Calu3 (cell line): Measurements from ENCODE around the gene MSLN. TPM values are rescaled to one million over a fixed set of nuclear protein-coding genes. Genes with fewer than 3 reads are reported as not detected.

Source experiments
- BruUV-seq: library from RNA; stranded (reverse); fragments of 400-500 nt; replicated peaks from 2 replicates; lab custom pipeline; 2021; lab: Mats Ljungman, UMichigan
- CTCF ChIA-PET: fragments of 300-600 bp; sonication (Branson Sonifier 250); formaldehyde crosslinking; loops from one replicate; lab custom pipeline; 2022; ENCODE audit warnings: antibody characterized with exemption; lab: Charles Lee
- DNase-seq: peaks from one replicate; pipeline ENCODE4 v3.0.0; 2022
- H3K27ac Mint-ChIP-seq: one replicate; pipeline ENCODE4 v1.8.0; 2022; ENCODE audit warnings: mixed read lengths; ENCODE audit not compliant: unreplicated experiment
- H3K27me3 Mint-ChIP-seq: one replicate; pipeline ENCODE4 v1.8.0; 2022; ENCODE audit warnings: mixed read lengths; ENCODE audit not compliant: unreplicated experiment
- H3K36me3 Mint-ChIP-seq: one replicate; pipeline ENCODE4 v1.8.0; 2022; ENCODE audit warnings: mild to moderate bottlenecking, moderate library complexity, mixed read lengths; ENCODE audit not compliant: insufficient read depth, unreplicated experiment
- H3K4me1 Mint-ChIP-seq: one replicate; pipeline ENCODE4 v1.8.0; 2022; ENCODE audit warnings: mild to moderate bottlenecking, low read depth, mixed read lengths; ENCODE audit not compliant: unreplicated experiment
- H3K4me3 Mint-ChIP-seq: one replicate; pipeline ENCODE4 v1.8.0; 2022; ENCODE audit warnings: mild to moderate bottlenecking, low read depth, moderate library complexity, mixed read lengths; ENCODE audit not compliant: unreplicated experiment
- H3K9me3 Mint-ChIP-seq: one replicate; pipeline ENCODE4 v1.8.0; 2022; ENCODE audit warnings: low read depth, mixed read lengths; ENCODE audit not compliant: unreplicated experiment
- CTCF ChIP-seq: fragments of 200-600 bp; IDR thresholded peaks from one replicate; pipeline ENCODE4 v1.8.0; 2022; ENCODE audit warnings: antibody characterized with exemption; ENCODE audit not compliant: unreplicated experiment
- intact Hi-C: fragments of 100-400 bp; cut with micrococcal nuclease; formaldehyde crosslinking; loops from one replicate; pipeline ENCODE4 v1.10.0; 2022; ENCODE audit not compliant: unreplicated experiment
- total RNA-seq: library from RNA; stranded (reverse); gene quantifications from 2 replicates; pipeline ENCODE4 v1.2.3, GENCODE V29; 2022

MSLN gene
- total RNA-seq, 1 experiment from 2014 or later, result 3.4 TPM

DNA sequence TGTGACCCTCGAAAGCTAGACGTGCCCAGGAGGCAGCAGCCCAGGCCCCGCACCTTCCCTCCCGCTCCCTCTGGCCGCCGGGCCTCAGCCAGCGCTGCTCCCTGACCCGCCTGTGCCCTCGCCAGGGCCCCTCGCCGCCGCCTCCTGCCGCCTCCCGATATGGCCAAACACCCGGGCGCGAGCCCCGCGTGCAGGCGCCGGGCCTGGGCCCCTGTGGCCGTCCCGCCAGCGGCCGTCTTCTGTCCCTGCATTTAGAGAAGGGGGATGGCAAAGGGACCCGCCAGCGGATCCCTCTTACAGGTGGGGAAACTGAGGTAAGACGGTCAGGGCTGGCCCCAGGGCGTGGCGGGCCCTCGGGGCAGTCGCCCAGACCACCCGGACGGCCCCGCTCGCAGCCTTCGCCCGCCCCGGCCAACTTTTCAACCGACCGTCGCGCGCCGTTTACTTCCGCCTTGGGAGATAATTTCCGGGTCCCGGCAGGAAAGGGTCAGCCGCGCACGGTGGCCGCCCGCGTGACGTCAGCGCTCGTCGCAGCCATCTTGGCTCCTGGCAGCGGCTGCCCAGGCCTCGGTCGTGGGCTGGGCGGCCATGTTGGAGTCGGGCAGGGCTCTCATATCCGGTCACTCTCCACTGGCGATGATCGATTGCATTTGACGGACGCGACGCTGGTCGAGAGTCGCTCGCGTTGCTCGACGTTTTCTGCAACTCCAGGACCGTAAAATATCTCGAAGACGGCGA, 47.0 kb downstream of the MSLN start:
- no TSS peak for BruUV-seq

GRCh38 chr16:808085-808386, 47.5 kb downstream of the MSLN start:
- Mint-ChIP-seq H3K27me3 (peaks cover 79% of the 10 kb centered on the region), H3K4me3 (peak overlapping the region; percentile 82), H3K27ac (peak overlapping the region; percentile 75), H3K4me1 (peaks cover 8% of the 10 kb centered on the region), H3K36me3 (peaks cover 36% of the 10 kb centered on the region), H3K9me3 (no peaks in the 10 kb centered on the region)
- DNase-seq, result no peak
- no TSS peak for BruUV-seq
- intact Hi-C loops, result no loop called here
- no peak for TF ChIP-seq CTCF
- CTCF ChIA-PET, result no interaction called here

More for the DNA sequence above, 47.0 kb downstream of the MSLN start:
- H3K9me3 Mint-ChIP-seq, result no peaks in the 10 kb centered on the region
- H3K36me3 Mint-ChIP-seq, result peaks cover 38% of the 10 kb centered on the region
- H3K4me1 Mint-ChIP-seq, result peaks cover 8% of the 10 kb centered on the region
- TF ChIP-seq CTCF, result no peak
- CTCF ChIA-PET, result interaction anchor here (0.7 to 1.1 kb wide), 3 partner anchors 12 to 617 kb away, joined by 3 to 5 read pairs (median 3); no protein-coding TSS in a partner anchor
- H3K4me3 Mint-ChIP-seq, result peak overlapping the region; percentile 82
- peaks cover 79% of the 10 kb centered on the region for H3K27me3 Mint-ChIP-seq
- DNase-seq, result peak; percentile 98
- H3K27ac Mint-ChIP-seq, result peak overlapping the region; percentile 75
- intact Hi-C loops, result no loop called here

DNA sequence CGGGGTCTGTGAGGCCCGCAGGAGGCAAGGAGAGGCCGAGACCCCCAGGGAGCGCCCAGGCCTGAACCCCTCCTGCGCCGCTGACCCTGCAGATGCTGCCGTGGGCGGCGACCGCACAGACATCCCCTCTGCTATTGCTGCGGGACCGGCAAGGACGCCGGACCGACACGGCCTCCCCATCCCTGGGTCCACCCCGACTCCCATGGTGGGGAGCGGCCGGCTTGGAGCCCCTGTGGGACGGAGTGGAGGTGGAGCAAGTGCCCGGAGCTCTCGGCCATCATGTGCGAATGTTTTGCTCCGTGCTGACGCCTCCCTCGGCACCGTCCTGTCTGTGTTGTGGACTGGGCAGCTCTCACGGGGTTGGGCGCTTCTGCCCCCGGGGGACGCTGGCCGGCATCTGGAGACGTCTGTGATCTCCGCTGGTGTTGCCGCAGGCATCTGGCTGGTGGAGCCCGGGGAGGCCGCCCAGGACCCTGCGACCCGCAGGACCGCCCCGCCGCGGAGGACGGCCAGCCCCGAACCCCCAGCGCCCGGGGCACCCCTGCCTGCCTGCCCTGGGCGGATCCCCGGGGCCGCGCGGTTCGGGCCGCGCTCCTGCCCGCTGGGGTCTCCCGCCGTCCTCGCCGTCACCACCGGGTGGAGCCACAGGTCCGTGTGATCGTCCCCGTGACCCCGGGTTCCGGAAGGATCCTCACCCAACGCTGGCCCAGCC, 52.8 kb downstream of the MSLN start:
- no TSS peak for BruUV-seq
- intact Hi-C loops, result no loop called here
- CTCF ChIA-PET, result interaction anchor here (0.6 kb wide), 1 partner anchor 181 kb away, joined by 5 read pairs; no protein-coding TSS in a partner anchor

More for the DNA sequence above, 52.8 kb downstream of the MSLN start:
- TF ChIP-seq CTCF, result peak; percentile 88
- Mint-ChIP-seq H3K4me3 (no peak overlapping the region), H3K27ac (no peak overlapping the region), H3K4me1 (no peaks in the 10 kb centered on the region), H3K9me3 (no peaks in the 10 kb centered on the region), H3K27me3 (peaks cover 56% of the 10 kb centered on the region), H3K36me3 (peaks cover 9% of the 10 kb centered on the region)
- peak; percentile 76 for DNase-seq
